ENCODE results near the gene TENM4.

The TENM4 gene

GRCh38 chr11:79101656-79102055, 339.2 kb downstream of the TENM4 start:
- no peak for DNase-seq

- no peak for DNase-seq
Observed at GRCh38 chr11:79100093-79100910, 340.5 kb downstream of the TENM4 start.

DNA sequence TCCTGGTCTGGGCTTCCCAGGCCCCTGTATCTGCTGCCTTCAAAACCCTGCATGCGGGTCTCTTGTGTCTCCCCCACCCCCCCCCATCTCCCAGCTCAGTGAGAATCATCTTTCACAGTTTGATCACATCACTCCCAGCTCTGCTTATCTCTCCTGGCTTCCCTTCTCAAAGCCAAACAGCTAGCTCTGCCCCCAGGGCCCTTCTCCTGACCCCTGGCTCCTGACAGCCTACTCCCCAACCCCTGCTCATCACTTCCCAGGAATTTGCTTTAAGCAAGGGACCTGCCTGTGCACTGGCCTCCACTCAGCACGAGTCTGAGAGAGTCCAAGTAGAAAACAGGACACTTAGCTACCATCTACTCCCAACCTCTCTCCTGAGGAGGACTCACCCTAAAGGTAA, 342.7 kb downstream of the TENM4 start:
- DNase-seq = no peak

DNA sequence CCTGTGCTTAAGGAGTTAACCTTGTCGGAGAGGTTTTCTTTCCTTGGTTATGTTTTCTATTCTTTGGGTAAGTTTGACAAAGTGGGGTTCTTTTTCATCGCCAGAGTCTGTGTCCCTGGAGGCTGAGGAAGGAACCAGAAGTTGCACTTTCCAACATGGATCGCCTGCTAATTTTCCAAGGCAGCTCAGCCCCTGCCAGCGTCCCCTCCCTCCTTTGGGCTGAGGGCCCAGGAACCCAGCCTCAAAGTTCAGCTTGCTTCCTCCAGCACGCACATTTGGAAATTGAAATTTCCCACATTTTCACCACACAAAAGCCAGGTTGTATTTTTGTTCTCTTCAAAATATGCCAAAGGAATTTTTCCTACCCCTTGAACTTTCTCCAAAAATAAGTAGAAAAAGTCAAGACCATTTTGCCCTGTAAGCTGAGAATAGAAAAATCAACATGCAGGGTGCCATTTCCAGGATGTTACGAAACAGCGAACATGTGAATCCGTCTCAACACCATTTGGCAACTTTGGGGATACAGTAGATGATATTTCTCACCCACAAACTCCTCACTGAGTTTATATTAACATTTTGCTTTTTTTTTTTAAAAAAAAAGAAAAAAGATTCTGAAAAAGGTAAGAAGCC, 343.5 kb downstream of the TENM4 start:
- no peak for DNase-seq

- DNase-seq = no peak
Observed at GRCh38 chr11:79095424-79095823, 345.4 kb downstream of the TENM4 start.

DNA sequence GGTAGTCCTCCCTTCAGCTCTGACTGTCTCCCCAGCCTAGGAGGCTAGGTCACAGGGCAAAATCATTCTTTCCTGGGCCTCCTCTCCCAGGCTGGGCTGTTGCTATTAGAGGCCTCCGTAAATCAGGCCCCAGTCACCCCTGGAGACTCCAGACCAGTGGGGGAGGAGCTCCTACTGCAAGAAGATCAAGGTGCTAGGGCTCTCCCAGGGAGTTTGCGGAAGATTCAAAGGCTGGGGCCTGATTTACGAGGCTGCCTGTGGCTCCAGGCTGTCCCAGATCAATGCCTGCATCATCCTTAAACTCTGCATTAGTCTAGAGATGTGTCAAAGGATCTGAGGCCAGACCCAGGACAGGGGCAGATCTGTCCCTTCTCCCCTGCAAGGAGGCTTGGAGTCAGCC, 346.2 kb downstream of the TENM4 start:
- no peak for DNase-seq

DNA sequence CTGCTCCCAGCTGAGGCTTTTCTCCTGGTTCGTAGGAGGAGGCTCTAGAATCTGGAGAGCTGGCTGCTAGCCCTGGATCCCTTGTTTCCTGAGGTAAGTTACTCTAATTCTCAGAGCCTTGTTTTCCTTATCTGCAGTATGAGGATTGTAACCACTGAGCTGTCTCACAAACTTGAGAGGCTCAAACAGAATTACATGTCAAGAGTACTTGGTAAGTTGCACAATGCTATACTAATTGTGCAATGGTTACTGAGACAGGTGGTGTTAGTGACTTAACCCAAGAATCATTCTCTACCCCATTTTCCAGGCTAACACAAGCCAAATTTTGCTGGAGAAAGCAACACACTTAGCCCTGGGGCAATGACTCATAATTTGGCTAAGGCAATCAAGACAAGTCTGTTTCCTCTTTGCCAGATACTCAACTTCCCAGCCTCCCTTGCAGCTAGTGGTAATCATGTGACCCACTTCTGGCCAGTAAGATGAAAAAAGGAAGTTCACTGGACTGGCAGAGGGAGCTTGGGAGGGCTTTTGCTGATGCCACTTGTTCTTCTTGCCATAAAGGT, 348.0 kb downstream of the TENM4 start:
- DNase-seq = no peak

GRCh38 chr11:79090191-79090705, 350.6 kb downstream of the TENM4 start:
- DNase-seq = no peak

GRCh38 chr11:79089601-79090000, 351.2 kb downstream of the TENM4 start:
- no peak for DNase-seq

DNA sequence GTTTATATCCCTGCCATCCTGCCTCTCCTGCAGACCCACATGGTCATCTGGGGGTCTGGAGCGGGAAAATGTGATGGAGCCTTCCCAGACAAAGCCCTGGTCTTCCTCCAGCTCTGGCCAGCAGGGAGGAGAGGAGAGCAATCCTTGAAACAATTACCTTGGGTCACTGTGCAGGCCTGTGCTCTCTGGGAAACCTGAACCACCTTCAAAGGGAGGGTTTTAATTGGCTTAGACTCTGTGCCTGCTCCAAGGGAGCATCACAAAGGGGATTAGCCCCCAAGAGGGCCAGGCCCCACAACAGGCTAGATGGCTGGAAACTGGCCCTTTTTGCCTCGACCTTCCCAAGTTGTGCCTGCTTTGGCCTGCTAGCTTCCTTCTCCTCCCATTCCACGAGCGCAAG, 351.9 kb downstream of the TENM4 start:
- DNase-seq = no peak

DNA sequence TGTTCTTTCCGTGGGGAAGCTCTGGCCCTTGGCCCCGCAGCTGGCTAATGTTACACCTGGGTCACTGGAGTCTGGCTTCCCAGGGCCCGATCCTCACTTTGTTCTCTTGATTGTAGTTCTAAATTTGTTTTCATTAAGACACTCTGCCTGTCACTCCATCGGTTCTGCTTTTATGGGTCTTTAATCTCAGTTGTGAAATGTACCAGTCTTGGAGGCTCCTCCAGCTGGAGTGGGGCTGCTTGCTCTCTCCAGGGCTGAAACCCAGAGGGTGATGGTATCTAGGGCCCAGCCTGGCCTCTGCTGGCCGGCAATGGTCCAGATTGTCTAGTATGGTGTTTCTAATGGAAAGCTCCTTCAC, 352.9 kb downstream of the TENM4 start:
- DNase-seq = no peak

DNA sequence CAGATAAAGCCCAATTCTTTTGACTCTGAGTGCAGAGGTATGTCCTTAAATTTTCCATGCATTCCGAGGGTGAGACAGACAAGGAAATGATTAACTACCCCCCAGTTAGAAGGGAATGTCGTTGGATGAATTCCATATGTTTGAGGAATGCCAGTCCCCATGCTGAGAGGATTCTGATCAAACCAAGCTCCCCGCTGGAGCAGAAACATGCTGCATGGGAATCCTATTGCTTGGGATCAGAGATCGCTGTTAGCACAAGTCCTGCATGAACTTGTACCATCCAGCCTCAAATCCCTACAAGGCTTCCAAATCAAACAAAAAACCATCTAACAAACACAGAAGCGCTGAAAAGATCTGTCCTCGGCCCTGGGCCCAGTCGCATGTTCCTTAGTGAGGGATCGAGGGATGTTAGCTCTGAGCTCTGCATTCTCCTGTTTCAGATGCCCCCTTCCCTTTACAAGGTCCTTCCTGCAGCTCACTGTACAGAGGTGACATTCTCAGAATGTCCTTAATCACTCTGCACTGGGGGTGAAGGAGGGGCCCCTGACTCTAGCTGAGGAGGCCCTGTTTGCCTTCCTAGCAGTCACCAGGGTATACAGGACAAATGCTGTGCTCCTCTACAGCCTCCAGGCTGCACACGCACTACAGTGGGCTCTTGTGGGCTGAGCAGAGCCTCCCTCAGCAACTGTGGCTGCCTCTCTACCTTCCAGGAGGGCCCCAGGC, 353.4 kb downstream of the TENM4 start:
- no peak for DNase-seq

DNA sequence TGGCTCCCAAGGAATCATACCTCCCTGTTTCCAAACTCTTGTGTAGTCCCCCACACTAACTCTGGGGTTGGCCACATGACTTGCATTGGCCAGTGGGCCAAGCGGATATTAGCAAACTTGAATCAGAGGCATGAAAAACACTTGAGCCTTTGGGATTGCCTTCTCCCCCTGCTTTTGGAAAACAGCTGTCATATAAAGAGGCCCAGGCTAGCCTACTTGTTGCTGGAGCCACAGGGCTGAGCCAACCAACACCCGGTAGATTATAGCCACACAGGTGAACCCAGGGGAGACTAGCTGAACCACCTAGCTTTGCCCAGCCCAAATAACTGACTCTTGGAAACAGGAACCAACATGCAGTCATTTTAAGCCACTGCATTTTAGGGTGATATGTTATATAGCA, 354.8 kb downstream of the TENM4 start:
- DNase-seq = no peak

- DNase-seq = no peak
Observed at GRCh38 chr11:79084382-79084781, 356.4 kb downstream of the TENM4 start.

- no peak for DNase-seq
Observed at GRCh38 chr11:79083352-79083751, 357.5 kb downstream of the TENM4 start.

GRCh38 chr11:79082907-79083306, 357.9 kb downstream of the TENM4 start:
- no peak for DNase-seq

GRCh38 chr11:79082280-79082679, 358.6 kb downstream of the TENM4 start:
- no peak for DNase-seq

DNA sequence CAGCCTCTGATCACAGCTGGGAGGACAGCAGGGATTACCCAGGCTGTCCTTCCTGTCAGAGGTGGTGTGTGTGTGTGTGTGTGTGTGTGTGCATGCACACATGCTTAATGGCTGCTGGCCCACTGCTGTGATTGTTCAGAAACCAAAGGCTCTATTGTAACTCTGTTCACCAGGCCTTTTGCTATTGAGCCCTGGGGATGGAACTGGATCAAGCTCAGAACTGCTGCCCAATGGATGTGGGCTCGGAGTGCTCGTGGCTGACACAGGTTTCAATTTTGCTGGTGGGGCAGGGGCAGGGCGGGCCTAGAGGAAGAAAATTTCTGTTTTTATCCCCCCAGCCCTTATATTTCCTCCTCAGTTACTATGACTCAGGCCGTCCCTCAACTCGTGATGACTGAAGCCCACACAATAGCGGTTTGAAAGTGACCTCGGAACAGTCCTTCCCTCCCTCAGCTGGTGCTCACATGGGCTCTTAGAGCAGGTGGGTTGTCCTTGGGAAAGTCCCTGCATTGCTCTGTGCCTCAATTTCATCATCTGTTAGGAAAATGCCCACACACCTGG, 359.3 kb downstream of the TENM4 start:
- DNase-seq = no peak

DNA sequence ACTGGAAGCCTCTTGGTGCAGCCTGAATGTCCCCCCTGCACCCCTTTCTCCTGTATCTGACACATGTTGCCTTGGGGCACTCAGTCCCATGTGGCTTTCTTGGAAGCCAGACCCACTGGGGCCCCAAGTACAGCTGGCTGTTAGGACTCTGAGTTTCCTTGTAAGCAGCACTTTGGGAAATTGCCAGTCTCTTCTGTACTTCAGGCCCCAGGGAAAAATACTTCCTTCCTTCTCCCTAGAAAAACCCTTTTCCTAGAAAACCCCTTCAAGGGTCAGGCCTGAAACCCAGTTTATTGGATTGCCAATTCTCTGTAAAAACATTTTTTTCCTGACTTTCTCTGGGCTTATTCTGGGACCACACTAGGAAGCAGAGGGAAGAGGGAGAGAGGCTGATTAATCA, 360.3 kb downstream of the TENM4 start:
- no peak for DNase-seq

GRCh38 chr11:79078999-79079398, 361.8 kb downstream of the TENM4 start:
- no peak for DNase-seq

- no peak for DNase-seq
Observed at GRCh38 chr11:79078456-79078855, 362.4 kb downstream of the TENM4 start.

DNA sequence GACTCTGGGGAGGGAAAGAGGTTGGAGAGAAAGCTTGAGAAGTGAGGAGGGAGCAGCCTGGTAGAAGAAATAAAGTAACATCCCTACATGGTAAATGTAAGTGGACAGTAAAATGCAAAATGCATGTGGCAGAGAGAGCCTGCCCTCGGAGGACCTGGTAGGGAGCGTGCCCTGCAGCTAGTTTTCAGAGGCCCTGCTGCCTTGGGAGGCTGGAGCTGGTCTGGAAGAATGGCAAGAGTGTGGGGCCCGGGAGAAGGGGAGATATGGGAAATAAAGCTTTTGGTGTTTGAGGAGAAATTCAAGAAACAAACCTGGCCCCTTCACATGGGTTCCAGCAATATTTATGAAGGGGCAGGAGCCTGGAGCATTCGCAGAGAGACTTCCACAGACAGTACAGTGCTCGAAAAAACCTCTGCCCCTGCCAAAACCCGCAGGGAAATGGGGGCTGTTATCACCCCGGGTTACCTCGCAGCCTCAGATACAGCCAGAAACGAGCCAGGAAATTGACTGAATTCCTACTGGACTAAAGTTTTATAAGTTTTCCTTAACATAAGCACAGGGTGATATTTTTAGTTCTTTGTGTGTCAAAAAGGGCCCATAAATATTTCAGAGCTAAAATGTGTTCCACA, 363.0 kb downstream of the TENM4 start:
- DNase-seq = no peak
